GM12878 (cell line): ENCODE data around the gene COL11A1. TPM values are rescaled to one million over a fixed set of nuclear protein-coding genes. Genes with fewer than 3 reads are reported as not detected.

Source experiments
- ATAC-seq: fragments of 200-7000 bp; cut with Tn5 transposase; 3 replicates; pipeline ENCODE4 v1.9.1; 2020; ENCODE audit warnings: mild to moderate bottlenecking, moderate library complexity
- BruUV-seq: library from RNA; stranded (reverse); fragments of 400-500 nt; replicated peaks from 2 replicates; lab custom pipeline; 2021; lab: Mats Ljungman, UMichigan
- CTCF ChIA-PET: fragments of 300-600 bp; sonication (Branson Sonifier 250); formaldehyde crosslinking; extraction: SDS; loops from one replicate; lab custom pipeline; 2021; ENCODE audit warnings: inconsistent platforms; lab: Yijun Ruan, JAX
- POLR2A ChIA-PET: fragments of 350-600 bp; formaldehyde crosslinking; extraction: SDS; loops from one replicate; lab custom pipeline; 2021; ENCODE audit warnings: inconsistent platforms; lab: Charles Lee
- RAD21 ChIA-PET: fragments of 300-600 bp; sonication (Branson Sonifier 250); formaldehyde crosslinking; loops from one replicate; lab custom pipeline; 2023; ENCODE audit warnings: antibody characterized with exemption; ENCODE audit not compliant: unreplicated experiment; lab: Charles Lee
- SMC1A ChIA-PET: fragments of 300-600 bp; sonication (Branson Sonifier 250); formaldehyde crosslinking; loops from one replicate; lab custom pipeline; 2023; ENCODE audit not compliant: unreplicated experiment, uncharacterized antibody; lab: Charles Lee
- DNase-seq: peaks from one replicate; pipeline ENCODE4 v3.0.0-alpha.2; 2011; ENCODE audit warnings: low read depth, low spot score
- FAIRE-seq: peaks from 3 replicates; lab custom pipeline; 2011; peaks lifted over from hg19 to GRCh38; lab: Jason Lieb, UNC
- H2AFZ ChIP-seq: 2 replicates; pipeline ENCODE4 v1.6.0; 2011; ENCODE audit warnings: low read depth, low read length, control low read depth; ENCODE audit not compliant: control insufficient read depth
- H3K27ac ChIP-seq: 2 replicates; pipeline ENCODE4 v1.5.1; 2011; ENCODE audit warnings: control low read depth; ENCODE audit not compliant: control insufficient read depth, insufficient read depth
- H3K27me3 ChIP-seq, 2 experiments: replicated peaks in 1 of 2; 2 replicates each; pipeline versions ENCODE4 v1.6.0 to v1.6.1; 2011; ENCODE audit warnings: low read length in 1 of 2; ENCODE audit not compliant: control insufficient read depth in 2 of 2, insufficient read depth in 2 of 2
- H3K36me3 ChIP-seq, 2 experiments: 2 replicates each; pipeline ENCODE4 v1.5.1; 2011; ENCODE audit warnings: low read length in 1 of 2; ENCODE audit not compliant: control insufficient read depth in 2 of 2, insufficient read depth in 2 of 2
- H3K4me1 ChIP-seq: 2 replicates; pipeline ENCODE4 v1.6.1; 2011; ENCODE audit warnings: mild to moderate bottlenecking, low read length, moderate library complexity, mixed read lengths; ENCODE audit not compliant: control insufficient read depth, insufficient read depth
- H3K4me2 ChIP-seq: 2 replicates; pipeline ENCODE4 v1.6.0; 2011; ENCODE audit warnings: control low read depth; ENCODE audit not compliant: control insufficient read depth, insufficient read depth
- H3K4me3 ChIP-seq: fragments of 200-600 bp; sonication (generic); 2 replicates; pipeline ENCODE4 v1.5.1; 2016
- H3K79me2 ChIP-seq: 2 replicates; pipeline ENCODE4 v1.6.0; 2011; ENCODE audit warnings: low read length; ENCODE audit not compliant: control insufficient read depth, insufficient read depth
- H3K9ac ChIP-seq: 2 replicates; pipeline ENCODE4 v1.8.0; 2011; ENCODE audit warnings: low read length, control low read depth, mixed read lengths; ENCODE audit not compliant: control insufficient read depth, insufficient read depth
- H3K9me3 ChIP-seq: replicated peaks from 3 replicates; pipeline ENCODE4 v1.5.1; 2011; ENCODE audit warnings: mild to moderate bottlenecking, low read length; ENCODE audit not compliant: control insufficient read depth, insufficient read depth
- H4K20me1 ChIP-seq: 2 replicates; pipeline ENCODE4 v1.6.0; 2011; ENCODE audit not compliant: control insufficient read depth, insufficient read depth
- BCL3 ChIP-seq: IDR thresholded peaks from 2 replicates; pipeline ENCODE4 v1.6.1; 2011; ENCODE audit warnings: borderline replicate concordance, low read depth, mild to moderate bottlenecking, moderate library complexity, low read length; ENCODE audit not compliant: insufficient read depth, poor library complexity, severe bottlenecking
- BMI1 ChIP-seq: fragments of 450-650 bp; IDR thresholded peaks from 2 replicates; pipeline ENCODE4 v1.6.1; 2016; ENCODE audit warnings: mild to moderate bottlenecking, moderate library complexity, borderline replicate concordance
- GABPA ChIP-seq: IDR thresholded peaks from 2 replicates; pipeline ENCODE4 v1.6.1; 2014; ENCODE audit warnings: antibody characterized with exemption, low read depth, mild to moderate bottlenecking, inconsistent platforms
- MEF2B ChIP-seq: fragments of 450-650 bp; IDR thresholded peaks from 2 replicates; pipeline ENCODE4 v1.6.1; 2018; ENCODE audit warnings: mild to moderate bottlenecking, moderate library complexity; ENCODE audit not compliant: partially characterized antibody, poor library complexity, severe bottlenecking
- RELA ChIP-seq: fragments of 450-650 bp; IDR thresholded peaks from 2 replicates; pipeline ENCODE4 v1.8.0; 2014; ENCODE audit warnings: borderline replicate concordance; ENCODE audit not compliant: partially characterized antibody
- USF1 ChIP-seq: IDR thresholded peaks from 2 replicates; pipeline ENCODE4 v1.6.1; 2011; ENCODE audit warnings: borderline replicate concordance, low read depth, mild to moderate bottlenecking, moderate library complexity, mixed read lengths, low read length; ENCODE audit not compliant: insufficient read depth; ENCODE audit errors: extremely low read length
- USF2 ChIP-seq: IDR thresholded peaks from 2 replicates; pipeline ENCODE4 v1.6.1; 2011; ENCODE audit warnings: low read depth, low read length, improper control_type of control experiment, borderline replicate concordance
- ZBTB40 ChIP-seq: fragments of 450-650 bp; IDR thresholded peaks from 2 replicates; pipeline ENCODE4 v1.6.1; 2016; ENCODE audit warnings: mild to moderate bottlenecking, moderate library complexity, borderline replicate concordance
- ZSCAN29 ChIP-seq: fragments of 450-650 bp; IDR thresholded peaks from 2 replicates; pipeline ENCODE4 v1.6.1; 2017; ENCODE audit warnings: mild to moderate bottlenecking, moderate library complexity
- WGBS: methylation state at CpG from one replicate; pipeline ENCODE4 v1.1.6; 2016; ENCODE audit warnings: low lambda C conversion rate; ENCODE audit not compliant: insufficient replicate concordance, insufficient coverage; ENCODE audit errors: missing lambda C conversion rate; 5-methylcytosine and 5-hydroxymethylcytosine counted together
- in situ Hi-C: fragments of 300-500 bp; cut with MboI; formaldehyde crosslinking; loops from 9 replicates; pipeline ENCODE4 v1.14.3; 2018; ENCODE audit warnings: mixed read lengths
- intact Hi-C: fragments of 100-400 bp; cut with micrococcal nuclease; formaldehyde crosslinking; loops from one replicate; pipeline ENCODE4 v1.14.2; 2022; ENCODE audit not compliant: unreplicated experiment
- polyA plus RNA-seq, 11 experiments: library from polyadenylated mRNA; depleted of rRNA in 4 of 11; unstranded in 6 of 11; stranded (reverse) in 5 of 11; fragments of >200 nt; fragmentation: Nextera tagmentation in 4 of 11; fragmentation: Illumina TruSeq in 1 of 11; extraction: Ambion mirVana in 4 of 11; extraction: Trizol in 1 of 11; gene quantifications; 1 replicate in 1 of 11; 2 replicates in 10 of 11; pipeline versions ENCODE4 v1.2.1 to v1.2.3, GENCODE V29; 2011 to 2016; ENCODE audit warnings: inconsistent platforms in 2 of 11, missing spikeins in 2 of 11, low read depth in 1 of 11
- total RNA-seq, 4 experiments: library from RNA; depleted of rRNA in 3 of 4; stranded (reverse); fragments of >200 nt in 3 of 4; fragmentation: Illumina TruSeq in 1 of 4; extraction: Trizol in 1 of 4; gene quantifications; 2 replicates each; pipeline versions ENCODE4 v1.2.1 to v1.2.3, GENCODE V29; 2013 to 2021

The COL11A1 gene
- total and polyA plus RNA-seq, 10 of the 15 experiments (the other 5 are each of a cell fraction or from before 2014, with no cell fraction given), result 0.11 TPM; not detected in 9

- H3K27me3 ChIP-seq, result no peaks in the 10 kb centered on the region
- H4K20me1 ChIP-seq, result no peaks in the 10 kb centered on the region
- RAD21 ChIA-PET, result no interaction called here
- H3K36me3 ChIP-seq, result no peaks in the 10 kb centered on the region
- no peak overlapping the region for H3K27ac ChIP-seq
- no peaks in the 10 kb centered on the region for H3K9me3 ChIP-seq
- no peak for ATAC-seq
- no peak for TF ChIP-seq ZBTB40
- no peak for TF ChIP-seq BCL3
- no peak for TF ChIP-seq GABPA
- no peak for TF ChIP-seq MEF2B
- TF ChIP-seq USF1, result no peak
- no peak for TF ChIP-seq BMI1
- TF ChIP-seq ZSCAN29, result no peak
- TF ChIP-seq USF2, result no peak
- TF ChIP-seq RELA, result no peak
- intact Hi-C loops, result no loop called here
- DNase-seq, result no peak
- H2AFZ ChIP-seq, result no peak overlapping the region
- FAIRE-seq, result no peak
- H3K4me1 ChIP-seq, result no peaks in the 10 kb centered on the region
- in situ Hi-C loops, result no loop called here
- WGBS, result 0% methylated on average over 2 of the region's 2 CpGs
- H3K4me2 ChIP-seq, result no peak overlapping the region
- CTCF ChIA-PET, result no interaction called here
- H3K9ac ChIP-seq, result no peak overlapping the region
- no peak overlapping the region for H3K4me3 ChIP-seq
- POLR2A ChIA-PET, result no interaction called here
- SMC1A ChIA-PET, result no interaction called here
- no TSS peak for BruUV-seq
- no peaks in the 10 kb centered on the region for H3K79me2 ChIP-seq
Observed at GRCh38 chr1:103125219-103125618, 16.9 kb upstream of the COL11A1 start.
